Left ventricle myocardium inferior (tissue), 1 donor: Measurements from ENCODE around the gene PCCA. TPM values are rescaled to one million over a fixed set of nuclear protein-coding genes. Genes with fewer than 3 reads are reported as not detected.

Experiments used
- DNase-seq: peaks from one replicate; pipeline ENCODE4 v3.0.0-alpha.2; 2020
- H3K27ac ChIP-seq: fragments of 200-600 bp; replicated peaks from 2 replicates; pipeline ENCODE4 v1.8.0; 2021
- H3K27me3 ChIP-seq: fragments of 200-600 bp; 2 replicates; pipeline ENCODE4 v1.8.0; 2021; ENCODE audit warnings: low read depth
- H3K36me3 ChIP-seq: fragments of 200-600 bp; 2 replicates; pipeline ENCODE4 v1.8.0; 2021
- H3K4me1 ChIP-seq: fragments of 200-600 bp; 2 replicates; pipeline ENCODE4 v1.8.0; 2021
- H3K4me3 ChIP-seq: fragments of 200-600 bp; 2 replicates; pipeline ENCODE4 v1.8.0; 2021; ENCODE audit warnings: mild to moderate bottlenecking, moderate library complexity
- H3K9me3 ChIP-seq: fragments of 200-600 bp; replicated peaks from 2 replicates; pipeline ENCODE4 v1.8.0; 2021
- CTCF ChIP-seq: fragments of 200-600 bp; IDR thresholded peaks from 2 replicates; pipeline ENCODE4 v1.8.0; 2021; ENCODE audit warnings: antibody characterized with exemption, mild to moderate bottlenecking, borderline replicate concordance
- intact Hi-C: fragments of 100-400 bp; cut with micrococcal nuclease; formaldehyde crosslinking; loops from one replicate; pipeline ENCODE4 v1.11.0; 2022
- total RNA-seq: library from RNA; stranded (reverse); fragmentation: NEBNext Ultra II Directional; extraction: Animal tissue kit (Norgen Biotek cat#: 25700); gene quantifications from one replicate; pipeline ENCODE4 v1.2.1, GENCODE V29; 2021
- donor health status: DM: no; HTN: yes; CAD: no; lungs with severe emphysema.

Gene PCCA
- total RNA-seq, 1 donor from 2014 or later, result 65.4 TPM

- no peak overlapping the region for H3K27ac ChIP-seq
- no peaks in the 10 kb centered on the region for H3K27me3 ChIP-seq
- TF ChIP-seq CTCF, result no peak
- no peak overlapping the region for H3K4me3 ChIP-seq
- no peaks in the 10 kb centered on the region for H3K4me1 ChIP-seq
- no peak for DNase-seq
- no peaks in the 10 kb centered on the region for H3K9me3 ChIP-seq
- H3K36me3 ChIP-seq, result peaks cover 28% of the 10 kb centered on the region
- intact Hi-C loops, result no loop called here
These were observed 20.1 kb downstream of the PCCA start for GRCh38 chr13:100108913-100109507.

GRCh38 chr13:100110269-100110668 lies 21.4 kb downstream of the PCCA start:
- no peak for TF ChIP-seq CTCF
- no peak for DNase-seq
- intact Hi-C loops, result no loop called here
- H3K4me3 ChIP-seq, result no peak overlapping the region
- no peaks in the 10 kb centered on the region for H3K27me3 ChIP-seq
- H3K27ac ChIP-seq, result no peak overlapping the region
- H3K4me1 ChIP-seq, result no peaks in the 10 kb centered on the region
- H3K9me3 ChIP-seq, result no peaks in the 10 kb centered on the region
- peaks cover 35% of the 10 kb centered on the region for H3K36me3 ChIP-seq

GRCh38 chr13:100112186-100112838 lies 23.4 kb downstream of the PCCA start:
- no peak overlapping the region for H3K4me3 ChIP-seq
- H3K4me1 ChIP-seq, result no peaks in the 10 kb centered on the region
- no peaks in the 10 kb centered on the region for H3K9me3 ChIP-seq
- no peak overlapping the region for H3K27ac ChIP-seq
- no peaks in the 10 kb centered on the region for H3K27me3 ChIP-seq
- no peak for DNase-seq
- intact Hi-C loops, result no loop called here
- no peak for TF ChIP-seq CTCF
- H3K36me3 ChIP-seq, result peaks cover 38% of the 10 kb centered on the region

GRCh38 chr13:100115693-100116254 lies 26.9 kb downstream of the PCCA start:
- no peak overlapping the region for H3K4me3 ChIP-seq
- DNase-seq, result no peak
- H3K27me3 ChIP-seq, result no peaks in the 10 kb centered on the region
- no peaks in the 10 kb centered on the region for H3K4me1 ChIP-seq
- H3K27ac ChIP-seq, result no peak overlapping the region
- no peaks in the 10 kb centered on the region for H3K9me3 ChIP-seq
- intact Hi-C loops, result no loop called here
- H3K36me3 ChIP-seq, result peaks cover 55% of the 10 kb centered on the region
- TF ChIP-seq CTCF, result no peak

GRCh38 chr13:100124265-100124664 lies 35.4 kb downstream of the PCCA start:
- no peaks in the 10 kb centered on the region for H3K27me3 ChIP-seq
- H3K4me1 ChIP-seq, result peaks cover 2% of the 10 kb centered on the region
- peaks cover 17% of the 10 kb centered on the region for H3K36me3 ChIP-seq
- no peak for TF ChIP-seq CTCF
- no peak overlapping the region for H3K27ac ChIP-seq
- no peak overlapping the region for H3K4me3 ChIP-seq
- DNase-seq, result no peak
- H3K9me3 ChIP-seq, result peaks cover 14% of the 10 kb centered on the region
- intact Hi-C loops, result no loop called here
